BJ (cell line): Measurements from ENCODE around the gene GPX4. TPM values are rescaled to one million over a fixed set of nuclear protein-coding genes. Genes with fewer than 3 reads are reported as not detected.

Experiments used
- CTCF ChIA-PET: fragments of 350-600 bp; formaldehyde crosslinking; extraction: SDS; loops from one replicate; lab custom pipeline; 2021; ENCODE audit warnings: antibody characterized with exemption, inconsistent platforms; lab: Yijun Ruan, JAX
- POLR2A ChIA-PET: fragments of 300-600 bp; sonication (Branson Sonifier 250); formaldehyde crosslinking; extraction: SDS; loops from one replicate; lab custom pipeline; 2021; ENCODE audit warnings: antibody characterized with exemption; lab: Charles Lee
- DNase-seq: peaks from one replicate; pipeline ENCODE4 v3.0.0-alpha.2; 2011; ENCODE audit warnings: low read depth
- H3K27me3 ChIP-seq: 2 replicates; pipeline ENCODE4 v1.6.0; 2011; ENCODE audit warnings: low read length; ENCODE audit not compliant: control insufficient read depth, insufficient read depth
- H3K36me3 ChIP-seq: 2 replicates; pipeline ENCODE4 v1.5.1; 2011; ENCODE audit warnings: low read length; ENCODE audit not compliant: control insufficient read depth, insufficient read depth
- H3K4me3 ChIP-seq: 2 replicates; pipeline ENCODE4 v1.5.1; 2011; ENCODE audit warnings: low read depth, mild to moderate bottlenecking, control low read depth, low read length
- CTCF ChIP-seq: IDR thresholded peaks from 2 replicates; pipeline ENCODE4 v1.5.1; 2011; ENCODE audit warnings: low read depth, mild to moderate bottlenecking, control low read depth, inconsistent platforms, low read length, moderate library complexity; ENCODE audit not compliant: insufficient read depth
- polyA plus RNA-seq: library from polyadenylated mRNA; depleted of rRNA; stranded (reverse); fragments of >200 nt; gene quantifications from 2 replicates; pipeline ENCODE4 v1.2.3, GENCODE V29; 2011

Gene GPX4
- polyA plus RNA-seq, 1 experiment, result 626 TPM

GRCh38 chr19:1118999-1119398 is 15.2 kb downstream of the GPX4 start:
- TF ChIP-seq CTCF, result no peak
- POLR2A ChIA-PET, result no interaction called here
- no peak for DNase-seq
- Histone ChIP-seq H3K27me3 (no peaks in the 10 kb centered on the region), H3K36me3 (peaks cover 62% of the 10 kb centered on the region), H3K4me3 (no peak overlapping the region)
- CTCF ChIA-PET, result interaction anchor here (1.4 kb wide), 1 partner anchor 10 kb away, joined by 3 read pairs; no protein-coding TSS in a partner anchor

GRCh38 chr19:1119475-1120217 is 15.9 kb downstream of the GPX4 start:
- peaks cover 65% of the 10 kb centered on the region for H3K36me3 ChIP-seq
- no peak overlapping the region for H3K4me3 ChIP-seq
- no peak for TF ChIP-seq CTCF
- CTCF ChIA-PET, result interaction anchor here (0.6 to 2.4 kb wide), 3 partner anchors 9 to 196 kb away, joined by 3 to 6 read pairs (median 3); no protein-coding TSS in a partner anchor
- no peak for DNase-seq
- no peaks in the 10 kb centered on the region for H3K27me3 ChIP-seq
- POLR2A ChIA-PET, result no interaction called here

- H3K27me3 ChIP-seq, result no peaks in the 10 kb centered on the region
- TF ChIP-seq CTCF, result no peak
- H3K36me3 ChIP-seq, result peaks cover 71% of the 10 kb centered on the region
- no peak overlapping the region for H3K4me3 ChIP-seq
- DNase-seq, result no peak
- ChIA-PET CTCF (interaction anchor here (1.9 to 2.4 kb wide), 2 partner anchors 9 to 145 kb away, joined by 3 to 6 read pairs; no protein-coding TSS in a partner anchor), POLR2A (no interaction called here)
Observed at GRCh38 chr19:1121395-1121794, 17.6 kb downstream of the GPX4 start.

- ChIA-PET POLR2A (no interaction called here), CTCF (interaction anchor here (1.9 to 3.1 kb wide), 2 partner anchors 9 to 144 kb away, joined by 3 to 20 read pairs; no protein-coding TSS in a partner anchor)
- no peaks in the 10 kb centered on the region for H3K27me3 ChIP-seq
- no peak for TF ChIP-seq CTCF
- no peak overlapping the region for H3K4me3 ChIP-seq
- peaks cover 71% of the 10 kb centered on the region for H3K36me3 ChIP-seq
- DNase-seq, result no peak
Observed at GRCh38 chr19:1122021-1122971, 18.5 kb downstream of the GPX4 start.

- Histone ChIP-seq H3K4me3 (no peak overlapping the region), H3K27me3 (no peaks in the 10 kb centered on the region), H3K36me3 (peaks cover 71% of the 10 kb centered on the region)
- POLR2A ChIA-PET, result interaction anchor here (1.1 kb wide), 1 partner anchor 146 kb away, joined by 3 read pairs; no protein-coding TSS in a partner anchor
- CTCF ChIA-PET, result interaction anchor here (3.1 kb wide), 1 partner anchor 10 kb away, joined by 20 read pairs; no protein-coding TSS in a partner anchor
- DNase-seq, result no peak
- no peak for TF ChIP-seq CTCF
Observed at GRCh38 chr19:1122972-1123363, 19.2 kb downstream of the GPX4 start.
